Fibroblast of skin of back (primary cell): ENCODE data around the gene TRAF5.

Source experiments
- DNase-seq: peaks from one replicate; pipeline ENCODE4 v3.0.0-alpha.2; 2013

The TRAF5 gene

GRCh38 chr1:211328084-211328694, 1.6 kb downstream of the TRAF5 start:
- no peak for DNase-seq

- DNase-seq, result no peak
These were observed 2.3 kb downstream of the TRAF5 start for GRCh38 chr1:211328866-211329475.

- DNase-seq, result no peak
These were observed 3.1 kb downstream of the TRAF5 start for GRCh38 chr1:211329764-211330201.

GRCh38 chr1:211330282-211330936, 3.8 kb downstream of the TRAF5 start:
- DNase-seq, result no peak

- DNase-seq, result peak; percentile 32
These were observed 4.5 kb downstream of the TRAF5 start for GRCh38 chr1:211331011-211331709.

- DNase-seq, result no peak
These were observed 5.5 kb downstream of the TRAF5 start for GRCh38 chr1:211332036-211332616.

GRCh38 chr1:211332830-211333229, 6.2 kb downstream of the TRAF5 start:
- DNase-seq, result no peak

- DNase-seq, result no peak
These were observed 7.3 kb downstream of the TRAF5 start for GRCh38 chr1:211333906-211334305.

- no peak for DNase-seq
These were observed 8.4 kb downstream of the TRAF5 start for GRCh38 chr1:211334986-211335385.

- DNase-seq, result no peak
These were observed 9.0 kb downstream of the TRAF5 start for GRCh38 chr1:211335522-211336157.

- no peak for DNase-seq
These were observed 9.5 kb downstream of the TRAF5 start for GRCh38 chr1:211336161-211336560.

GRCh38 chr1:211336775-211337174, 10.1 kb downstream of the TRAF5 start:
- no peak for DNase-seq

- no peak for DNase-seq
These were observed 11.0 kb downstream of the TRAF5 start for GRCh38 chr1:211337430-211338223.

- no peak for DNase-seq
These were observed 11.6 kb downstream of the TRAF5 start for GRCh38 chr1:211338224-211338620.

GRCh38 chr1:211339631-211340041, 13.0 kb downstream of the TRAF5 start:
- no peak for DNase-seq

- no peak for DNase-seq
These were observed 14.2 kb downstream of the TRAF5 start for GRCh38 chr1:211340622-211341507.

- no peak for DNase-seq
These were observed 15.4 kb downstream of the TRAF5 start for GRCh38 chr1:211341999-211342398.

GRCh38 chr1:211343607-211344006, 17.0 kb downstream of the TRAF5 start:
- DNase-seq, result no peak

- no peak for DNase-seq
These were observed 17.6 kb downstream of the TRAF5 start for GRCh38 chr1:211344152-211344618.

GRCh38 chr1:211345719-211346118, 19.1 kb downstream of the TRAF5 start:
- no peak for DNase-seq
